ENCODE measurements around the gene EFCAB6. TPM values are rescaled to one million over a fixed set of nuclear protein-coding genes. Genes with fewer than 3 reads are reported as not detected.

The EFCAB6 gene
- total RNA-seq, 6 donors from 2014 or later, result 2.4 to 94.3 (median 6.6) TPM

GRCh38 chr22:43550672-43551071, 261.4 kb downstream of the EFCAB6 start:
- H3K4me1 ChIP-seq, result no peaks in the 10 kb centered on the region
- H3K36me3 ChIP-seq, result no peaks in the 10 kb centered on the region
- H3K9me3 ChIP-seq, result no peaks in the 10 kb centered on the region
- no peak for DNase-seq
- ATAC-seq (ENCODE audit: low FRiP score in 2 of 2), result no peak
- TF ChIP-seq POLR2AphosphoS5 (IDR thresholded peaks at IDR 0.05) (no peak), POLR2A (IDR thresholded peaks at IDR 0.05) (no peak), CTCF (IDR thresholded peaks at IDR 0.05) (no peak), EP300 (IDR thresholded peaks at IDR 0.05) (no peak)
- no peak overlapping the region for H3K4me3 ChIP-seq
- H3K27me3 ChIP-seq, result no peaks in the 10 kb centered on the region
- H3K27ac ChIP-seq, result no peak overlapping the region
- 73 to 78% methylated on average over 6 of the region's 6 CpGs for WGBS, 2 donors

GRCh38 chr22:43550024-43550620, 262.0 kb downstream of the EFCAB6 start:
- H3K4me1 ChIP-seq, result no peaks in the 10 kb centered on the region
- H3K27ac ChIP-seq, result no peak overlapping the region
- no peak for TF ChIP-seq POLR2AphosphoS5 (IDR thresholded peaks at IDR 0.05)
- TF ChIP-seq EP300 (IDR thresholded peaks at IDR 0.05), result no peak
- TF ChIP-seq CTCF (IDR thresholded peaks at IDR 0.05), result no peak
- no peak for TF ChIP-seq POLR2A (IDR thresholded peaks at IDR 0.05)
- no peaks in the 10 kb centered on the region for H3K9me3 ChIP-seq
- no peaks in the 10 kb centered on the region for H3K27me3 ChIP-seq
- ATAC-seq (ENCODE audit: low FRiP score in 2 of 2) (peak in 1 of 2 donors; percentile 59), DNase-seq (no peak)
- 71 to 82% methylated on average over 14 of the region's 14 CpGs for WGBS, 2 donors
- no peaks in the 10 kb centered on the region for H3K36me3 ChIP-seq
- no peak overlapping the region for H3K4me3 ChIP-seq

- Histone ChIP-seq H3K27me3 (no peaks in the 10 kb centered on the region), H3K27ac (no peak overlapping the region), H3K9me3 (no peaks in the 10 kb centered on the region), H3K4me1 (no peaks in the 10 kb centered on the region), H3K36me3 (no peaks in the 10 kb centered on the region), H3K4me3 (no peak overlapping the region)
- ATAC-seq (ENCODE audit: low FRiP score in 2 of 2) (no peak), DNase-seq (no peak)
- 80 to 81% methylated on average over 5 of the region's 5 CpGs for WGBS, 2 donors
- no peak for TF ChIP-seq EP300 (IDR thresholded peaks at IDR 0.05)
- no peak for TF ChIP-seq POLR2AphosphoS5 (IDR thresholded peaks at IDR 0.05)
- TF ChIP-seq POLR2A (IDR thresholded peaks at IDR 0.05), result no peak
- no peak for TF ChIP-seq CTCF (IDR thresholded peaks at IDR 0.05)
Observed at GRCh38 chr22:43546186-43546585, 265.9 kb downstream of the EFCAB6 start.

DNA sequence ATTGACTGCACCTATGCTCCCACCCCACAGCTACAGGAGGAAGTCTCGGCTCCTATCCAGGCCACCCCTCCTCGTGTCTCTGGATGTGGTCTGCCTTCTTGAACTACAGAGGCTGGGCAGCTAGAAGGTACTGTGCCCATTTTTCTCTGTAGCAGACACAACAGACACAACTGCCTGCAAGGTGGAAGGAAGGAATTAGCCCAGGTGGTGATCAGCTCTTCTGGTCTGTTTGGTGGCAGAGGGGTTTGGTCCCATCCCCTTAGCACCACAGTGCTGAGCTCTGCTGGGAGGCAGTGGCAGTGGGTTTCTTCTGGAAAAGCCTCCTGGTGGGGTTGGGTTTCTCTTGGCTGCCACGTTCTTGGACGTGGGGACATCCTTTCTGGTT, 267.8 kb downstream of the EFCAB6 start:
- H3K27me3 ChIP-seq, result no peaks in the 10 kb centered on the region
- no peak overlapping the region for H3K4me3 ChIP-seq
- no peaks in the 10 kb centered on the region for H3K9me3 ChIP-seq
- TF ChIP-seq EP300 (IDR thresholded peaks at IDR 0.05) (no peak), POLR2AphosphoS5 (IDR thresholded peaks at IDR 0.05) (no peak), CTCF (IDR thresholded peaks at IDR 0.05) (no peak), POLR2A (IDR thresholded peaks at IDR 0.05) (no peak)
- no peaks in the 10 kb centered on the region for H3K4me1 ChIP-seq
- 66 to 71% methylated on average over 4 of the region's 4 CpGs for WGBS, 2 donors
- H3K27ac ChIP-seq, result no peak overlapping the region
- no peak for ATAC-seq (ENCODE audit: low FRiP score in 2 of 2)
- no peak for DNase-seq
- no peaks in the 10 kb centered on the region for H3K36me3 ChIP-seq
